Measurements from ENCODE around the gene CELF6.

DNA sequence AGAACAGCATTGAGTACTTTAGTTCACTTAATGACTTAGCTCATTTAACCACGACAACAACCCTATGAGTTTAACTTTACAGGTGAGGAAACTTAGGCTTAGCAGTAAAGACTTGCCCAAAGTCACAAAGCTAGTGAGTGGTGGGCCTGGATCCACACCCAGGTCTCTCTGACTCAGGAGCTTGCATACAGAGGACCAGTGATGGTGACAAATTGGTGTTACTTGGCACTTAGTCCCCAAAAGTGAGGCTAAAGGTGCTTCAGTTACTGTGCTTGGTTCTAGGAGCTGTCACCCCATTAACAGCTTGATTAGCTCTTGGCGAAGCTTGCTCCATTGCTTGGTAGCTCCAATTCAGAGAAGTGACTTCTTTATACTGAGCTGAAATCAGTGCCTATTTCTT lies 6.1 kb downstream of the CELF6 start:
- TF ChIP-seq CTCF (IDR thresholded peaks at IDR 0.05) (no peak), ZFX (IDR thresholded peaks at IDR 0.05; ENCODE audit: borderline replicate concordance) (no peak)
